ENCODE data around the gene CABYR.
A peak's percentile ranks its signal among the peaks of the same experiment; 100 is the strongest.

The CABYR gene, protein sequence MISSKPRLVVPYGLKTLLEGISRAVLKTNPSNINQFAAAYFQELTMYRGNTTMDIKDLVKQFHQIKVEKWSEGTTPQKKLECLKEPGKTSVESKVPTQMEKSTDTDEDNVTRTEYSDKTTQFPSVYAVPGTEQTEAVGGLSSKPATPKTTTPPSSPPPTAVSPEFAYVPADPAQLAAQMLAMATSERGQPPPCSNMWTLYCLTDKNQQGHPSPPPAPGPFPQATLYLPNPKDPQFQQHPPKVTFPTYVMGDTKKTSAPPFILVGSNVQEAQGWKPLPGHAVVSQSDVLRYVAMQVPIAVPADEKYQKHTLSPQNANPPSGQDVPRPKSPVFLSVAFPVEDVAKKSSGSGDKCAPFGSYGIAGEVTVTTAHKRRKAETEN

DNA sequence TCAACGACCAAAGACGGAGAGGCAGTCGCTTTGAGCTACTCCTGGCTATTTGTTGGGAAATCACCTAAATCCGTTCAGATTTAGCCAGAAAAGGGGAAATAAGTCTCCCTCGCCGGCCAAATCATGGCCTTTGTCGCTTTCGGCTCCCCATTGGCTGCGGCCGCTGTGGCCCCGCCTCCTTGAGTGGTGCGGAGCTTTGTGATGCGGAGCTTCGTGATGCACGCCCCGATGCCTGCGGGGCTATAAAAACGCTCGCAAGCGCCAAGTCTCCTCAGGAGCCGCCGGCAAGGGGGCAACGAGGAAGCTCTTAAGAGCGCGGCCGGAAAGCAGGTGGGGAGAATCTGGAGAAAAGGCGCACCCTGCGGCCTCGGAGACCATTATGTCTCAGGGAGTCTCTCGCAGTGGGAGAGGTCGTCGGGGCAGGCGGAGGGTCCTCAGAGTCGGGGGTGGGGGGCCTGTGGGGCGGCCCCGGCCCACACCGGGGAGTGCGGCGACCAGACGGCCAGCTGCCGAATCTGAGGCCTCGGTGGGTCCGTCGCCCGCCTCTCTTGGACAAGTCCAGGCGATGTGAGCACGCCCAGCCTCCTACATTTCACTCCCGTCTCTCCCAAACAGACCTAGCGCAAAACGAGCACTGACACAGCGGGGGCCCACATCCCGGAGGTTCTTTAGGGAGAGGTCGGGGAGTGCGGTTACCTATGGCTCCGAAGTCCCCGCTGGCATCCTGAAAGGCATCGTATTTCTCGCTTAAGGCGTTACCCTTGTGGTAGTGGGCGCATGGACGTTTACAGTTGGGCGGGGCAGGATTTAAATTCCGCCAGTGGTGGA is at the start of gene CABYR:
Gene CABYR, plus strand, starts transcription at position 274 of the 828 bp plus-strand sequence. CDS start 4,053 bp downstream, outside the sequence.
- Mint-ChIP-seq H3K27ac (peak within 1 kb of the TSS; percentile 68), H3K9me3 (no peaks in the 10 kb centered on the region), H3K4me3 (peak within 1 kb of the TSS; percentile 93), H3K27me3 (peaks cover 9% of the 10 kb centered on the region), H3K36me3 (no peaks in the 10 kb centered on the region), H3K4me1 (peaks cover 24% of the 10 kb centered on the region)

DNA sequence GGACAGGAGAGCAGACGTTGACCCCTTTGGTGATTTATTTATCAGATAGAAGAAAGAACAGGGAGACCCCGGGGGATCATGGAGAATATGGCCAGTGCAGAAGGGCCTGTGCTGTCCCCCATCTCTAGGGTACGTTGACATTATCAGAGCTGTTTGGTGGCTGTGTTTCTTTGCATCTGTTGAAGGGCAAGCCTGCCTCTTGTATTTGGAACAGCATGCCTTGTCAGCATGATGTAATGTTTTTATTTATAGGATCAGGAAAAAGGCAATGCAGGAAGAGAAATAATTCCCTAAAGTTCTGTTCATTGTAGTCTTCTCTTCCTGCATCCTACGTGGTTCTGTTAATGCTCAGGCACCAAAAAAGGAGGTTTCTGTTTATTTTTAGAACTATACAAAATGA is 49.8 kb upstream of the CABYR start:
- Mint-ChIP-seq H3K27me3 (no peaks in the 10 kb centered on the region), H3K4me1 (peaks cover 22% of the 10 kb centered on the region), H3K27ac (peak overlapping the region; percentile 68), H3K36me3 (peaks cover 33% of the 10 kb centered on the region), H3K9me3 (no peaks in the 10 kb centered on the region), H3K4me3 (no peak overlapping the region)

DNA sequence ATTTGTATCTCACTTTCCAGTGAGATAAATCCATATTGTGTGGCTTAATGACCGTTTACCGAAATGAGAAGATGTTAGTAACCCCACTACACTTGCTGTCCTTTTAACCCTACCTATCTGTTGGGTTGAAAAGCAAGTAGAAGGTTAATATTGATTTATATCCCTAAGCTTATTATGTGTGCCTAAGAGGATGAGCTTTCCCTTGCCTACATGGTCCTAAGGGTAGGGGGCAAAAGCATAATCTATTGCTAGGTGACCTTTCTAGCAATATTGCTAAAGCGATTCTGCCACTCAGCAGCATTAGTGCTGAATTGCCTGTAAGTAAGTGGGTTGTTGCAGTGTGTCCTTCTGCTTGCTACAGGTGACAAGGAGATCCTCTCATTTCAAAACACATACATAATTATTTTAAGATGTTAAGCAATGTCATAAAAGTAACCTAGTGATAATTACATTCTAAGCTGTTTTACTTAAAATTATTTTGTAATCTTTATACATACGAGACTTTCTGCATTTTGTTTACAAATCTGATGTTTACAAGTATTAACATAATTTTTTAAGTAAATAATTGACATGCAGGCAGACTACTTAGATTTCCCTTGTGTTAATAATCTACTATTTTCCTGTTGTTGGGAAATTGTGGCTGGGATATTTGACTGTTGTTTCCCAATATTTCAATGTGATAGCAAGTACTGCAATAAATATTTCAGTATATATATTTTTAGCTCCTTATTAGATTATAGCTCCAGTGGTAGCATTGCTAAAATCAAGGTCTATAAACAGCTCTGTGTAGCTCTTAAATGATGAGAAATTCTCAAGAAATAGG is 49.1 kb upstream of the CABYR start:
- no peak overlapping the region for H3K27ac Mint-ChIP-seq
- peaks cover 27% of the 10 kb centered on the region for H3K4me1 Mint-ChIP-seq
- H3K9me3 Mint-ChIP-seq = peaks cover 5% of the 10 kb centered on the region
- H3K36me3 Mint-ChIP-seq = peaks cover 36% of the 10 kb centered on the region
- no peaks in the 10 kb centered on the region for H3K27me3 Mint-ChIP-seq
- H3K4me3 Mint-ChIP-seq = no peak overlapping the region

DNA sequence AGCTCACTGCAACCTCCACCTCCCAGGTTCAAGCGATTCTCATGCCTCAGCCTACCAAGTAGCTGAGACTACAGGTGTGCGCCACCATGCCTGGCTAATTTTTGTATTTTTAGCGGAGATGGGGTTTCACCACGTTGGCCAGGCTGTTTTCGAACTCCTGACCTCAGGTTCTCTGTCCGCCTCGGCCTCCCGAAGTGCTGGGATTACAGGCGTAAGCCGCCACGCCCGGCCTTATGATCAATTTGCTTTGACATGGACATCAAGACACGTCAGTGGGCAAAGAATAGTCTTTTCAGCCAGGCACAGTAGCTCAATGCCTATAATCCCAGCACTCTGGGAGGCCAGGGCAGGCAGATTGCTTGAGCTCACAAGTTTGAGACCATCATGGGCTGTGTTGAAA is 48.0 kb upstream of the CABYR start:
- Mint-ChIP-seq H3K27me3 (no peaks in the 10 kb centered on the region), H3K9me3 (peaks cover 5% of the 10 kb centered on the region), H3K27ac (no peak overlapping the region), H3K4me1 (peaks cover 29% of the 10 kb centered on the region), H3K4me3 (no peak overlapping the region), H3K36me3 (peaks cover 39% of the 10 kb centered on the region)

DNA sequence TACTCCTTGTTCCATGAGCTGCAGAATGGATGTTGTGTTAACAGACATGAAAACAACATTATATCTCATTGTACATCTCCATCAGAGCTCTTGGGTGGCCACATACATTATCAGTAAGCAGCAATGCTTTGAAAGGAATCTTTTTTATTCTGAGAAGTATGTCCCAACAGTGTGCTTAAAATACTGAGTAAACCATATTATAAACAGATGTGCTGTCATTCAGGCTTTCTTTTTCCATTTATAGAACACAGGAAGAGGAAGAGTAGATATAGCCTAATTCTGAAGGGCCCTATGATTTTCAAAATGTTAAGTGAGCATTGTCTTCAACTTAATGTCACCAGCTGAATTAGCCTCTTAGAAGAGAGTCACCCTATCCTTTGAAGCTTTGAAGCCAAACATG is 44.3 kb upstream of the CABYR start:
- Mint-ChIP-seq H3K4me3 (no peak overlapping the region), H3K27ac (no peak overlapping the region), H3K4me1 (peaks cover 23% of the 10 kb centered on the region), H3K36me3 (peaks cover 38% of the 10 kb centered on the region), H3K9me3 (peaks cover 5% of the 10 kb centered on the region), H3K27me3 (no peaks in the 10 kb centered on the region)

DNA sequence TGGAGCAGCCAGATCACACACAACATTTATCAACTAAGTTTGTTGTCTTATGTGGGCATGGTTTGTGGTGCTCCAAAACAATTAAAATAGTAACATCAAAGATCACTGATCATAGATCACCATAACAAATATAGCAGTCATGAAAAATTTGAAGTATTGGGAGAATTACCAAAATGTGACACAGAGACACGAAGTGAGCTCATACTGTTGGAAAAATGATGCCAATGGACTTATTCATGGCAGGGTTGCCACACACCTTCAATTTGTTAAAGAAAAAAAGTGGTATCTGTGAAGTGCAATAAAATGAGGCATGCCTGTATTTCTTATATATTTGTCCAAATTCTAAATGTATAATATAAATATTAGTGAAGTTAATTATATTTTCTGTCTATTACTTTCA is 42.9 kb upstream of the CABYR start:
- no peak overlapping the region for H3K4me3 Mint-ChIP-seq
- H3K9me3 Mint-ChIP-seq = peaks cover 5% of the 10 kb centered on the region
- no peaks in the 10 kb centered on the region for H3K27me3 Mint-ChIP-seq
- H3K36me3 Mint-ChIP-seq = peaks cover 38% of the 10 kb centered on the region
- H3K4me1 Mint-ChIP-seq = peaks cover 26% of the 10 kb centered on the region
- no peak overlapping the region for H3K27ac Mint-ChIP-seq

DNA sequence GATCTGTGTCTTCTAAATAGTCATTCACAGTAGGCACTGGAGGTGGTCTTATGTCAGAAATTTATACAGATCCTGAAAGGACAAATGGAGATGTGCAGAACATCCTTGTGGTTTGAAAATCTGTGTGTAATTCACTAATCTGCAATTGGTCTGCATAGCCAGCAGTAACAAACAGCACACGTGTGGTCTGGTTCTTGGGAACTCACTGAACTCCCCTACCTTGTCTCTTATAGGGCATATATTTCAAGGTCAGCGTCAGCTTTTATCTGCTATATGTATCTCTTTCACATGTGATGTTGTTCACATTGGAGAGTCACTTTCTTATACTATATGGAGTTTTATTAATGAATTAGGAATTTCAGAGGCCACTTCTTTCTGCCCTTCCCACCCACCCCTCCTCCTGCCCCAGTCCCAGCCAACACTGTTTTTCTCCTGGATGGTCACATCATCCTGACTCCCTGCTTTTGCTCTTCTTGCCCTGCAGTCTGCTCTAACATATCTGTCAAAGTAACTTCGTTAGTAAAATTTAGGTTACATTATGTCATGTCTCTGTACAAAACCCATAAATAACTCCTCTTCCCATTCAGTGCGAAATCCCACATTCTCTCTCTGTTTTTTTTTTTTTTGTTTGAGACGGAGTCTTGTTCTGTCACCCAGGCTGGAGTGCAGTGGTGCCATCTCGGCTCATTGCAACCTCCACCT is 35.4 kb upstream of the CABYR start:
- H3K27me3 Mint-ChIP-seq = no peaks in the 10 kb centered on the region

DNA sequence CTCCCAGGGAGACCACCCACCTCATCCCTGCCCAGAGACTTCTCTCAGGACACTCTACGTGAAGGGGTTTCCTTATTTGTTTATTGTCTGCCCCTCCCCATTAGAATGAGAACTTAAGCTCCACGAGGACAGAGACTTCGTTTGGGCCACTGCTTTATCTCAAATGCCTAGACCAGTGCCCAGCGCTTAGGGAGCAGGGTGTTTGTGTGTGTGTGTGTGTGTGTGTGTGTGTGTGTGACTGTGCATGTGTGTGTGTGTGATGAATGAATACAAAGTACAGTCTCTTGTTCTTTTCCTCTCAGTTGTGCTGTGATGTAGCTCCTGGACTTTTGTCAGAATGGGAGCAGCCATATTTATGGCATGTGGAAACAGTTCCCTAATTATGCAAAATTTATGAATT is 34.4 kb upstream of the CABYR start:
- H3K27ac Mint-ChIP-seq = no peak overlapping the region
- no peaks in the 10 kb centered on the region for H3K9me3 Mint-ChIP-seq
- no peaks in the 10 kb centered on the region for H3K27me3 Mint-ChIP-seq
- H3K4me3 Mint-ChIP-seq = no peak overlapping the region
- H3K36me3 Mint-ChIP-seq = peaks cover 11% of the 10 kb centered on the region
- peaks cover 30% of the 10 kb centered on the region for H3K4me1 Mint-ChIP-seq

More for the DNA sequence above, 35.4 kb upstream of the CABYR start:
- Mint-ChIP-seq H3K27ac (peak overlapping the region; percentile 10), H3K4me1 (peaks cover 30% of the 10 kb centered on the region), H3K4me3 (no peak overlapping the region), H3K36me3 (peaks cover 11% of the 10 kb centered on the region), H3K9me3 (no peaks in the 10 kb centered on the region)

DNA sequence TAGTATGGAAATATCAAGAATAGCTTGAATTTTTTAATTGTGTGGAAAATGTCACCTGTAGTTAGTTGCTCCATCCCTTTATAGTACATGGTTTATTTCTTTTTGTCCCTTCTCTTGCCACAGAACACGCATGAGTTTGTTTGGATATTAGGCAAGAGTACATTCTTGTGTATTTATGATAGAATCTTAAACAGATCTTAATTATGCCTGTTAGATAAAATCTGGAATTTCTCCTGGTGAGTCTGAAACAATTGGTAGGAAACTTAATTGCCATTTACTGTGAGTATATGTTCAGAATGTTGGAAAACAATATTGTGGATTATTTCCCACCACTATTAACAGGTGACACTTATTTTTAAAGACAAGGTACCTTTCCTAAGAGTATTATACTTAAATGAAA is 30.2 kb upstream of the CABYR start:
- Mint-ChIP-seq H3K36me3 (peaks cover 5% of the 10 kb centered on the region), H3K4me3 (no peak overlapping the region), H3K27me3 (no peaks in the 10 kb centered on the region), H3K27ac (peak overlapping the region; percentile 41), H3K4me1 (peaks cover 27% of the 10 kb centered on the region), H3K9me3 (no peaks in the 10 kb centered on the region)

DNA sequence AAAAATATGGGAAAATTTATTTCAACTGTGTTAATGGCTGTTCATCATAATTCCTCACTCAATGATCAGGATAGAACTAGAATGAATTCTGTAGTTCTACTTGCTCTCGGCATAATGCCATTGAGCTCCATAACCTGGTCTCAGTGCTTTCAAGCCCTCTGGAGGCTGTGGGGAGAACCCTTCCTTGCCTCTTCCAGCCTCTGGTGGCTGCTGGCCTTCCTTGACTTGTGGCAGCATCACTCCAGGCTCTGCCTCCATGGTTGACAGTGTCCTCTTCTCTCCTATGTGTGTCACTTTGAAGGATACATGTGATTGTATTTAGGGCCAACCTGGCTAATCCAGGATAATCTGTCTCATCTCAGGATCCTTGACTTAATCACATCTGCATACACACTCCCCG is 26.9 kb upstream of the CABYR start:
- Mint-ChIP-seq H3K4me1 (peaks cover 37% of the 10 kb centered on the region), H3K27me3 (no peaks in the 10 kb centered on the region), H3K36me3 (peaks cover 7% of the 10 kb centered on the region), H3K27ac (no peak overlapping the region), H3K4me3 (no peak overlapping the region), H3K9me3 (no peaks in the 10 kb centered on the region)

DNA sequence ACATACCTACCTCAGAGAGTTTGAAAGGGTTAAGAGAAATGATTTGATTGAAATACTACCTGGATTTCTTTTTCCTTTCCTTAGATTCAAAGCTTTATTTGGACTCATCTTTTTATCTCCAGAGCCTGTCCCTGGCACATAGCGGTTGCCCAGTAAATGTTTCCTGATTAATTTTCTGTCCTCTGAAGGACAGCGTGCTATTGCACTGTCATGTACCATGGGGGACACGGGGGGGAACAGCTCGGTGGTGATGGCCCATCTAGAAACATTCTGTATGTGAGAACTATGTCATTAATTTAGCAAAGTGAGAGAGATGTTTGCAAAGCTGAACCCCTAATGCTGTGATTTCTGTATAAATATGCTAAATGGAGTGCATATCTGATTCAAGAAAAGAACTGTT is 26.4 kb upstream of the CABYR start:
- Mint-ChIP-seq H3K4me3 (no peak overlapping the region), H3K27ac (peak overlapping the region; percentile 30), H3K9me3 (no peaks in the 10 kb centered on the region), H3K27me3 (no peaks in the 10 kb centered on the region), H3K4me1 (peaks cover 34% of the 10 kb centered on the region), H3K36me3 (peaks cover 7% of the 10 kb centered on the region)

DNA sequence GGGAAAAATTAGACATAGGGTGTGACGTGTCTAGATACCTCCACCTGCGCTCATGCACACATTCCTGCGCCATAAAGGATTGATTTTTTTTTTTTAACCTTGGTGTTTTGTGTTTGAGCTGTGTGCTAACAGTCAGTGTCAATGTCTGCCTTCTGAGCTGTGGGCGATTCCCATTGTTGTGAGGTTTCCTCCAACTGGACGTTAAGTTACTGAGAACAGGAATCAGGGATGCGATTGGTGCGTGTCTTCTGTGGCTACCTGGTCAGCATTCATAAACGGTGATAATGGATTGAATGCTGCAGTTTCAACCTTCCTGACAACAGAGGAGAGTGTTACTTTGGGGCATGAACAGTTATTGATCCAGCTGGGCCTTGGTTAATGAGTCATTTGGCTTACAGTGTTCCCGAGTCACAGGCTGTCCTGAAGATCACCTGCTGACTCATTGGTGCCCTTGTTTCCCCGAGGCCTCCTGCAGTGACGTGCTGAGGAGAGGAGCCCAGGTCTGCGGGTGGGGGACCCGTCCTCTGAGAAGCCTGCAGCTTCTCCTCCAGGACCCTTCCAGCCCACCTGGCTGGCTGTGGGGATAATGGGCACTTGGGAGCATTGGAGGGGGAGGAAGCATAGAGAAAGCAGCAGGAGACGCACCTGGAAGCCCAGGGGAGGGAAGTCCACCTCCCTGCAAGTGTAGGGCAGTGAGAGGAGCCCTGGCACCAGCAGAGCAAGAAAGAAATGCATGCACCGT is 25.8 kb upstream of the CABYR start:
- Mint-ChIP-seq H3K27me3 (no peaks in the 10 kb centered on the region), H3K9me3 (no peaks in the 10 kb centered on the region), H3K36me3 (peaks cover 7% of the 10 kb centered on the region), H3K27ac (peak overlapping the region; percentile 5), H3K4me1 (peaks cover 34% of the 10 kb centered on the region), H3K4me3 (no peak overlapping the region)

DNA sequence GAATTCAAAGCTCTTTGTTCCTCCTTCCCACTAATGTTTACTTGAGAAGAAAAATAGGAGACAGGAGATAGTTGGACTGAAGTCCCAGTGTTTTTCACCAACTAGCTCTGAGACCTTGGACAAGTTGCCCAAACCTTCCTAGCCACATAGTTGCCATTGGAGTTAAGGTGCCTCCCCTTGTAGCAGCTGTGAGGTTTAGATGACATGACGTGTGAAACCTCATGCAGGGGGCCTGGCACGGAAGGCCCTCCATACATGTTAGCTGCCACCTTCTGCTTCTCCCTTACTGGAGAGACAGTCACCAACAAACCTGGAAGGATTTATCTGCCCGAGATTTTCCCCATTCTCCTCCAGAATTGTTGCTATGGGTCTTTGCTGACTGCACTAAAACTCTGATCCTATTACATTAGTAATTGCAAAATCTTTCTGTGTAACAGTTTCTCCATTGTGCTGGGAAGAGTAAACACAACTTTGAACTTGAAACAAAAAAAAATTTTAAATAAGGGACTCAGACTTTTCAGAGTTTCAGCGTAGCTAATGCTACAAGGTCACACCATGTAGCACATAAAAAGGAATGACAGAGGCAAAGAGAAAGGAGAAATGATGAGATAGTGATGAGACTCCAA is 23.8 kb upstream of the CABYR start:
- no peaks in the 10 kb centered on the region for H3K9me3 Mint-ChIP-seq
- peaks cover 45% of the 10 kb centered on the region for H3K4me1 Mint-ChIP-seq
- peaks cover 7% of the 10 kb centered on the region for H3K36me3 Mint-ChIP-seq
- H3K4me3 Mint-ChIP-seq = no peak overlapping the region
- peak overlapping the region; percentile 77 for H3K27ac Mint-ChIP-seq
- no peaks in the 10 kb centered on the region for H3K27me3 Mint-ChIP-seq

DNA sequence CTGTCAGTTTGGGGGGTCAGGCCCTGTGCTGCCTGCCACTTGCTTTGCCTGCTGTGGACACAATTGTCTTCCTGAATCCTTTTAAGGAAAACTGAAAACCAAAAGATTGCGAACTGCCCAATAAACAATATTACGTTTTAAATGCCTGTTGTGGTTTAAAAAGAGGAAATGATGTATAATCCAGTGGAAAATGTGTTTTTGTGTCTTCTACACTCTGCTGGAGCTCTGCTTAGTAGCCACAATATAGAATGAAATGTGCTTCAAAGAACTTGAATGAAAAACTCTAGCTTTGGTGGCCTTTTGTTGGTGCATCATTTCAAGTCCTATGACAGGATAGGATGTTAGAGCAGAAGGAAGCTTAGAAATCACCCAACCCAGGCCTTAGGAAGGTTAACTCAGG is 23.2 kb upstream of the CABYR start:
- Mint-ChIP-seq H3K9me3 (no peaks in the 10 kb centered on the region), H3K36me3 (peaks cover 9% of the 10 kb centered on the region), H3K27ac (peak overlapping the region; percentile 77), H3K27me3 (no peaks in the 10 kb centered on the region), H3K4me1 (peaks cover 47% of the 10 kb centered on the region), H3K4me3 (no peak overlapping the region)
